Renal cortical epithelial cell (primary cell): ENCODE data around the gene CCNF. TPM values are rescaled to one million over a fixed set of nuclear protein-coding genes. Genes with fewer than 3 reads are reported as not detected.

ENCODE experiments used
- DNase-seq: peaks from one replicate; pipeline ENCODE4 v3.0.0-alpha.2; 2011; ENCODE audit warnings: low read depth
- total RNA-seq: library from RNA; depleted of rRNA; stranded (reverse); fragments of >200 nt; gene quantifications from 2 replicates; pipeline ENCODE4 v1.2.3, GENCODE V29; 2014

CCNF gene
- total RNA-seq, 1 donor from 2014 or later = 3.7 TPM

GRCh38 chr16:2501946-2502895, 73.0 kb downstream of the CCNF start:
- no peak for DNase-seq

- no peak for DNase-seq
Observed at GRCh38 chr16:2505695-2506094, 76.4 kb downstream of the CCNF start.

- DNase-seq = no peak
Observed at GRCh38 chr16:2507052-2507659, 77.9 kb downstream of the CCNF start.

- DNase-seq = no peak
Observed at GRCh38 chr16:2507665-2508064, 78.4 kb downstream of the CCNF start.

Other genes with a start within 250 kb of the CCNF start
- under 0.01 and 0.15 TPM in 2 replicates for gene CASKIN1, start 232.8 kb upstream of the CCNF start, total RNA-seq
- 16.7 and 22.2 TPM in 2 replicates for gene MLST8, start 224.0 kb upstream of the CCNF start, total RNA-seq
- gene BRICD5, start 218.6 kb upstream of the CCNF start, total RNA-seq = 0.17 and 1.7 TPM in 2 replicates
- gene PGP, start 214.6 kb upstream of the CCNF start, total RNA-seq = 9.7 and 29.9 TPM in 2 replicates
- gene E4F1, start 205.9 kb upstream of the CCNF start, total RNA-seq = 29.7 and 32.7 TPM in 2 replicates
- gene DNASE1L2, start 193.0 kb upstream of the CCNF start, total RNA-seq = 0.17 and 1.1 TPM in 2 replicates
- gene ECI1, start 177.9 kb upstream of the CCNF start, total RNA-seq = 36.0 and 43.1 TPM in 2 replicates
- gene RNPS1, start 161.3 kb upstream of the CCNF start, total RNA-seq = 76.4 and 94.4 TPM in 2 replicates
- 13.2 and 16.5 TPM in 2 replicates for gene ABCA3, start 88.7 kb upstream of the CCNF start, total RNA-seq
- gene TEDC2, start 30.7 kb downstream of the CCNF start, total RNA-seq = 2.3 and 6.3 TPM in 2 replicates
- 1.2 TPM in 1 of 2 replicates, not detected in the other for gene NTN3, start 41.9 kb downstream of the CCNF start, total RNA-seq
- 6.3 and 18.3 TPM in 2 replicates for gene TBC1D24, start 45.7 kb downstream of the CCNF start, total RNA-seq
- 10.9 and 36.3 TPM in 2 replicates for gene ATP6V0C, start 84.5 kb downstream of the CCNF start, total RNA-seq
- 24.4 and 31.4 TPM in 2 replicates for gene AMDHD2, start 90.9 kb downstream of the CCNF start, total RNA-seq
- not detected in 2 replicates for gene CEMP1, start 102.0 kb downstream of the CCNF start, total RNA-seq
- 16.0 and 32.9 TPM in 2 replicates for gene PDPK1, start 108.6 kb downstream of the CCNF start, total RNA-seq